AG08396 (cell line): ENCODE measurements around the gene MFAP4.
A peak's percentile ranks its signal among the peaks of the same experiment; 100 is the strongest.

ENCODE experiments used
- DNase-seq: peaks from one replicate; pipeline ENCODE4 v3.0.0; 2012; ENCODE audit warnings: low spot score, mixed read lengths

MFAP4 gene

GRCh38 chr17:19385521-19385983 is 1.4 kb downstream of the MFAP4 start:
- DNase-seq: no peak

DNA sequence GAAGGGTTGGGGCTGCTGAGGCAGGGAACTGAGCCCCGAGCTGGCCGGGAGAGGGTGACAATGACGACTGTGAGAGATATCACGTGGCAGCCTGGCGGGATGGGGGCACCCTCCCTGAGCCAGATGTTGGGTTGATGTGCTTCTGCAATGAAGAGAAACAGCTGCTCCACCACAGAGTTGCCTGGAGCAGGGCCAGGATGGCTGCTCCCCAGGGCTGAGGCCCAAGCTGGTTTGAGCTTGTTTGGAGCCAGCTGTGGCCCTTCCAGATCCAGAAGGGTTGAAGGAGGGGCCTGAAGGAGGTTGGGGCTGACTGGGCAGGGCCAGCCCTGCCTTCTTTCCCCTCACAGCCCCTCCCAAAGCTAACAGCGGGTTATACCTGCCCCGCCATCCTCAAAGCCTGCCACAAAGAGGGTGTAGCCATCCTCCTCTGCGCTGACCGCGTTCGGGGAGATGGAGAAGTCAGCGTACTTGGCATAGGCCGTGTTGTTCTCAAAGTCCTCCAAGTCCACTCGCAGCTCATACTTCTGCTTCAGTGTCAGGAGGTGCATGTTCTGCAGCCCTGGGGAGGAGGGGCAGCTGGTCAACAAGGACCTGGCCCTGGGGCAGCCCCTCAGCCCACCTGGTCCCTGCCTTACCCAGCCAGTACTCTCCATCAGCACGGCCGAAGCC is 2.1 kb downstream of the MFAP4 start:
- DNase-seq: peak; percentile 84

DNA sequence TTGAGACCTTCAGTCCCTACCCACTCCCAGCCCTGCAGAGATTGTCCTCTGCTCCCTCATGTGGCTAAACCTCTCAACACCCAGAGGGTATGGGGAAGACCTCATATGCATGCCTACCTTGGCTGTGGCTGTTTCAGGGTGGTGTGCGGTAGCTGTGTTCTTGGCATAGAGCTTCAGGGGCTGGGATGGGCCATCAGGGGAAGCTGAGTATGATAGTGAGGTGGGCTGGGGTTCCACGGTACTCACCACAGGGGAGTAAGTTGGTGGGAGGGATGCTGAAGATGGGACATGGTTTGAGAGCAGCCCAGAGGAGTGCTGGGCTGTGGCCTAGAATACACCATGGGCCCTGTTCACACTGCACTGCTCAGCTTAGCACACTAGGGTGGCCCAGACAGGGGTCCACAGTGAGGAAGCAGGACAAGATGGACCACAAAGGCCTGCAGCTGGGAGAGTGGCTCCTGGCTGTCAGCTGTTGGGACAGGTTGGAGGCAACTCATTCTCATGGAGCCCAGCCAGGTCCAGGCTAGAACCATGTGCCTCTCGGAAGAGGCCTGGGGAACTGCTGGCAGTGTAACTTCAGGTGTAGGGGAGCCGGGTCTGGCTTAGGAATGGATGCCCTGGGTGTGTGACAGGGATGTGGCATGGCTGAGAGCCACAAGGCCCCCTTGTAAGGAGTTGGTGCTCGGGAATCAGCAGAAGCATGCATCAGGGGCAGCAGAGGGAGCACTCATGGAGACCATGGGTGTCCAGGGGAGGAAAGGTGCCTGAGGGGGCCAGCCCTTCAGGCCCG is 3.1 kb downstream of the MFAP4 start:
- DNase-seq: peak; percentile 37

DNA sequence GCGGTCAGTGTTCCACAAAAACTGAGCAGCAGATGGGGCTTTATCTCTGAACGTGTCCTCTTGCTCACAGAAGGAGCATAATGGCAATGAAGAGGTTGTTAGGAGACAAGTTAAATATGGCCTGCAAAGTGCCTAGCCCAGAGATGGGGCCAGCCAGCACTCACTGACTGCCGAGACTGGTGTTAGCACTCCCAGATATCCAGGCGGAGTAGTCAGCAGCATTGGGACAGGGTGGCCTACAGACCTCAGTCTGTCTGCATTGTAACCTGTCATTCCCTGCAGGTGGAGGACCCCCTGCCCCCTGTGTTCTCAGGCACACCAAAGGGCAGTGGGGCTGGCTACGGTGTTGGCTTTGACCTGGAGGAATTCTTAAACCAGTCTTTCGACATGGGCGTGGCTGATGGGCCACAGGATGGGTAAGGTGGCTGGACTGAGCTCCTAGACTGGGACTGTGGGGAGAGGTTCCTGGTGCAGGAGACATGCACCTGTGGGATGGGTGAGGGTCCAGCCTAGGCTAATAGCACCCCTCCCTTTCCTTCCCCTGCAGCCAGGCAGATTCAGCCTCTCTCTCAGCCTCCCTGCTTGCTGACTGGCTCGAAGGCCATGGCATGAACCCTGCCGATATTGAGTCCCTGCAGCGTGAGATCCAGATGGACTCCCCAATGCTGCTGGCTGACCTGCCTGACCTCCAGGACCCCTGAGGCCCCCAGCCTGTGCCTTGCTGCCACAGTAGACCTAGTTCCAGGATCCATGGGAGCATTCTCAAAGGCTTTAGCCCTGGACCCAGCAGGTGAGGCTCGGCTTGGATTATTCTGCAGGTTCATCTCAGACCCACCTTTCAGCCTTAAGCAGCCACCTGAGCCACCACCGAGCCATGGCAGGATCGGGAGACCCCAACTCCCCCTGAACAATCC is 4.2 kb downstream of the MFAP4 start:
- no peak for DNase-seq

GRCh38 chr17:19381741-19382444 is 5.1 kb downstream of the MFAP4 start:
- no peak for DNase-seq

- DNase-seq: no peak
Measured at GRCh38 chr17:19381361-19381740, 5.6 kb downstream of the MFAP4 start.

DNA sequence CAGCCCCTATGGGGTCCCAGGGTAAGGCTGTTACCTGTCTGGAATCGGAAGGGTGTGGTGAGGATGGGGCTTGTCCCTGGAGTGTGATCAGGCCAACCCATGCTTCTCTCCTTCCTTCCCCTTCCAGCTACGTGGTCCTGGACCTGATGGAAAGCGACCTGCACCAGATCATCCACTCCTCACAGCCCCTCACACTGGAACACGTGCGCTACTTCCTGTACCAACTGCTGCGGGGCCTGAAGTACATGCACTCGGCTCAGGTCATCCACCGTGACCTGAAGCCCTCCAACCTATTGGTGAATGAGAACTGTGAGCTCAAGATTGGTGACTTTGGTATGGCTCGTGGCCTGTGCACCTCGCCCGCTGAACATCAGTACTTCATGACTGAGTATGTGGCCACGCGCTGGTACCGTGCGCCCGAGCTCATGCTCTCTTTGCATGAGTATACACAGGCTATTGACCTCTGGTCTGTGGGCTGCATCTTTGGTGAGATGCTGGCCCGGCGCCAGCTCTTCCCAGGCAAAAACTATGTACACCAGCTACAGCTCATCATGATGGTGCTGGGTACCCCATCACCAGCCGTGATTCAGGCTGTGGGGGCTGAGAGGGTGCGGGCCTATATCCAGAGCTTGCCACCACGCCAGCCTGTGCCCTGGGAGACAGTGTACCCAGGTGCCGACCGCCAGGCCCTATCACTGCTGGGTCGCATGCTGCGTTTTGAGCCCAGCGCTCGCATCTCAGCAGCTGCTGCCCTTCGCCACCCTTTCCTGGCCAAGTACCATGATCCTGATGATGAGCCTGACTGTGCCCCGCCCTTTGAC is 6.3 kb downstream of the MFAP4 start:
- no peak for DNase-seq

GRCh38 chr17:19379361-19380065 is 7.5 kb downstream of the MFAP4 start:
- no peak for DNase-seq

DNA sequence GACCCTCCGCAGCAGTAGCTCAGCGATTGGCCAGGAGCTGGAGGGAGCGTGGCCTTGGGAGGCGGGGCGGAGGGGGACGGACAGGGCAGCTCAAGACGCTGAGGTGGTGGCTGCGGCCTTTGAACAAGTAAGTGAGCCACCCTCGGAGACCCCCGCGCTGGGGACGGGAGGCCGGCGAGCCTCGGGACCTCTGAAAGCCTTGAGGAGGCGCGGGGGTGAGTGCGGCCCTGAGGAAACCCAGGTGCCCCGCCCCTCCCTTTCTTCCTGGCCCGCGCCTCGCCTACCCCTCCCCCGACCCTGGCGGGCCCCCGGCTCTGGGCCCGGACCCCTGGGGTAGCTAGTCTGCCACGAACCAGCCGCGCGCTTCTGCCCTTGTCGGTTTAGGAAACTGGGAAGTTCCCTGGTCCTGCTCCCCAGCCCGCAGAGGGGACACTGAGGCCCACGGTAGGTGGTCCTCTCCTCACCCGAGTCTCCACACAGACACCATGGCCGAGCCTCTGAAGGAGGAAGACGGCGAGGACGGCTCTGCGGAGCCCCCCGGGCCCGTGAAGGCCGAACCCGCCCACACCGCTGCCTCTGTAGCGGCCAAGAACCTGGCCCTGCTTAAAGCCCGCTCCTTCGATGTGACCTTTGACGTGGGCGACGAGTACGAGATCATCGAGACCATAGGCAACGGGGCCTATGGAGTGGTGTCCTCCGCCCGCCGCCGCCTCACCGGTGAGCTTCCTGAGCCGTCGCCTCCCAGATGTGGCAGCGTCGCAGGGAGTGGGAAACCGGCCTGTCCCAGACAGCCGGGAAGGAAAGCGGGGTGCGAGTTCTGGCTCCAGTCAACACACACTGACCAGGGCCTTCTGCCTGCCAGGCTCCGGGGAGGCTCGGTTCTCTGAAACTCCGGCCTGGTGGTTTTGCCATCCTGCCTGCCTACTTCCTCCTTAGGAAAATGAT is 8.3 kb downstream of the MFAP4 start, which contains the start of gene MAPK7:
Gene MAPK7 (plus strand): TSS at position 83 of the 945 bp plus-strand sequence. CDS start 403 bp downstream, at position 486.
- peak; percentile 37 for DNase-seq

GRCh38 chr17:19377602-19378415 is 9.2 kb downstream of the MFAP4 start:
- DNase-seq: peak; percentile 99

- no peak for DNase-seq
Measured at GRCh38 chr17:19376811-19377210, 10.2 kb downstream of the MFAP4 start.

- no peak for DNase-seq
Measured at GRCh38 chr17:19375732-19376131, 11.3 kb downstream of the MFAP4 start.

DNA sequence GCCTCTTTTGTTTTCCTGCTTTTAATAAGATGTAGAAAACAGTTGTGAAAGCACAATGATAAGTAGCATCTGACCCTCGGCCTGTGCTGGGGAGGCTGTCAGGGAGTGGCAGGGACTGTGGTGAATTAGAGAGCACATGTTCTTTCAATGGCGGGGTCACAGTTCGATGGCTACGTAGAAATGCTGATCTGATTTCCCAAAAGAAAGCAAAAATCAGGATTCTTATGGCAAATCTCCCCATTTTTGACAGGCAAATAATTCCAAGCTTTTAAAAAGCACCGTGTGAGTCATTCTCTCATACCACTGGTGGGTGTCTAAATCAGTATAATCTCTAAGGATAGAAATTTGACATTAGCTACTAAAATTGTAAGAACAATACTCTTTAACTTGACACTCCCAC is 12.9 kb downstream of the MFAP4 start:
- no peak for DNase-seq

DNA sequence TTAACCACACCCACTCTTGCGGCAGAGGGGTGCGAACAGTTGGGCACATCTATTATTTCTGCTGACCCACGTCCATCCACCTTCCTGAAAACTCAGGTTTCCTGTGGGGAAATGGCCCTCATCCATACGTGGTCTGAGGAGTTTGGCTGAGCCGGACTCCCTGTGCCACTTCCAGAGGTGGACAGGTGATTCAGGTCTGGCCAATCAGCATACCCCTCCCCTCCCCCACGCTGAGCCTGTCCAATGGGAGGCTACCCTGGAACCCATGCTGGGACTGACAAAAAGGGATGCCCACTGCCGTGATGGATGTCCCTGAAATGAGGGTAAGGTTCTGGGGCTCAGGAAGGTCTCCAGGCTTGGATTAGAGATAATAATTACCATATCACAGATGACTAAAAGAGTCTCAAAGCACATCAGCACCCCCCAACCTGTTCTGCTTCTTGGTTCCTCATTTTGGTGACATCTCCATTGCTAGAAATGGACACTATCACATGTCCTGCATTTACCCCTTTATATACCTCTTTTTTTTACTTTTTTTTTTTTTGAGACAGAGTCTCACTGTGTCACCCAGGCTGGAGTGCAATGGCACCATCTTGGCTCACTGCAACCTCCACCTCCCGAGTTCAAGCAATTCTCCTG is 14.0 kb downstream of the MFAP4 start:
- DNase-seq: no peak

GRCh38 chr17:19372439-19372838 is 14.6 kb downstream of the MFAP4 start:
- DNase-seq: no peak

DNA sequence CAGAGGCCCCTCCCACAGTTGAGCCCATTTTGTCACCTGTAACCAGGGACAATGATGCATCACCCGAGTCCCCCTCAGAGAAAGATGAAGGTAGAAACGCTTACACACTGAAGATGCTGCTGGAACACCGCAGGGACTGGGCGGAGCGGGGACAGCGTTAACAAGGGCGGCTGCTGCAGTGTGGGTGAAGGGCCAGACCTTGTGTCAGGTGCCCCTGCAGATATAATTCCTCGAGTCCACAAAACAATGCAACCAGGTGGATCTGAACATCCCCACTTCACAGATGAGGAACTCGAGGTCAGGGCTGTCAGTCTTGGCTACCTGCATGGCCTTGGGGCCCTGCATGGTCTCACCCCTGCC is 15.0 kb downstream of the MFAP4 start:
- no peak for DNase-seq

DNA sequence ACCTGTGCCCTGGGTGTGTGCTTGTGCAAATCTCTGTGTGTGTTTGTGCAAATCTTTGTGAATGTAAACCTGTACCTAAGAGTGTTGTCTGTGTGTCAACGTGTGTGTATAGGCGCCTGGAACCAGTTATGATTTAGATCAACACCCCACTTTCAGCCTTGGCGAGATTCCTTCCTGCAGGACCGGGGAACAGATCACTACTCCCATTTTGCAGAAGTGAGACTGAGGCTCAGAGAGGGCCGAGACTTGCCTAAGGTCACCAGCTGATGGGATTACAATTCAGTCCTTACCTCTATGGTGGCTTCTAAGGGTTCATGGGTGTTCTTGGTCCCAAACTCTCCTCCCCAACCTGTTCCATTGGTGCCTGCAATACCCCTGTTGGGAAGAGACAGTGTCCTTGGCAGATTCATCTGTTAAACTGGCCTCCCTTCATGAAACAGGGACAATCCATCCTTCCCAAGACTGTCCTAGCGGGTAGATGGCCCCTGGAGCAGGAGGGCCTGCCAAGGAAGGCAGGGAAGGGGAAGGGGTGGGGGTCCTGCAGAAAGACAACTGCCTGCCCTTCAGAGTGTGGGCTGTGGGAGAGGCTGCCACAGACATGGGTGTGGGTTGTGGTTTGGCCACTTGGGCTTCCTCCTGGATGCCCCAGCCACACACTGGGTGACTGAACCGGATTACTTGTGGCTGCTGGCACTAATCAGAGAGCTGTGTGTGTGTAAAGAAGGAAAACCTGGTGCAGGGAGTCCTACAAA is 15.6 kb downstream of the MFAP4 start:
- DNase-seq: no peak
